ENCODE data around the gene SLC35F1.

- TF ChIP-seq EZH2 (IDR thresholded peaks at IDR 0.05; ENCODE audit: borderline replicate concordance, low read depth, low read length, severe bottlenecking) (no peak), CTCF (IDR thresholded peaks at IDR 0.05; ENCODE audit: extremely low read depth in 1 of 2, insufficient read depth in 1 of 2, low read depth in 1 of 2, low read length in 2 of 2) (no peak)
Observed at GRCh38 chr6:117870486-117871242, 36.4 kb upstream of the SLC35F1 start.

Measured in endothelial cell of umbilical vein (primary cell).